Gastrocnemius medialis (tissue), 4 donors: ENCODE measurements around the gene ARSH. TPM values are rescaled to one million over a fixed set of nuclear protein-coding genes. Genes with fewer than 3 reads are reported as not detected.
"Not testable (repeated sequence)": the region's sequence is repeated elsewhere in the genome, so short reads cannot be mapped to it uniquely, and the experiment has no call there.

Experiments
- ATAC-seq, 2 donors: fragments of 150-250 bp; one replicate each; pipeline ENCODE4 v1.9.1; 2016
- DNase-seq, 2 donors: peaks; one replicate each; pipeline ENCODE4 v3.0.0-alpha.2; 2019
- H3K27ac ChIP-seq, 4 donors: fragments of 200-600 bp; sonication (generic); 1 replicate in 1 of 4; 2 replicates in 3 of 4; pipeline ENCODE4 v1.5.1; 2016 to 2018; ENCODE audit warnings: mild to moderate bottlenecking in 2 of 4, moderate library complexity in 1 of 4
- H3K27me3 ChIP-seq, 3 donors: fragments of 200-600 bp; sonication (generic) in 2 of 3; 1 replicate in 1 of 3; 2 replicates in 2 of 3; pipeline versions ENCODE4 v1.5.1 to v1.6.0; 2016 to 2019; ENCODE audit warnings: mild to moderate bottlenecking in 1 of 3, moderate library complexity in 1 of 3
- H3K36me3 ChIP-seq, 2 donors: fragments of 200-600 bp; sonication (generic) in 1 of 2; one replicate each; pipeline ENCODE4 v1.5.1; 2017 to 2018
- H3K4me1 ChIP-seq, 2 donors: fragments of 200-600 bp; sonication (generic) in 1 of 2; one replicate each; pipeline ENCODE4 v1.5.1; 2016 to 2017; ENCODE audit warnings: mild to moderate bottlenecking in 2 of 2
- H3K4me3 ChIP-seq, 4 donors: fragments of 200-600 bp; sonication (generic) in 3 of 4; 1 replicate in 1 of 4; 2 replicates in 3 of 4; pipeline ENCODE4 v1.5.1; 2016 to 2019; ENCODE audit warnings: mild to moderate bottlenecking in 2 of 4
- H3K9me3 ChIP-seq, 3 donors: fragments of 200-600 bp; sonication (generic) in 2 of 3; 1 replicate in 1 of 3; 2 replicates in 2 of 3; pipeline ENCODE4 v1.5.1; 2016 to 2019
- CTCF ChIP-seq, 5 experiments: fragments of 450-650 bp in 3 of 5; fragments of 200-600 bp in 2 of 5; sonication (generic) in 2 of 5; IDR thresholded peaks in 4 of 5; conservative IDR thresholded peaks in 1 of 5; 1 replicate in 4 of 5; 2 replicates in 1 of 5; pipeline ENCODE4 v1.5.1; 2016 to 2019; ENCODE audit warnings: antibody characterized with exemption in 5 of 5, mild to moderate bottlenecking in 3 of 5, moderate library complexity in 3 of 5
- POLR2A ChIP-seq, 2 donors: fragments of 450-650 bp; IDR thresholded peaks; one replicate each; pipeline ENCODE4 v1.6.1; 2017; ENCODE audit warnings: antibody characterized with exemption in 2 of 2, mild to moderate bottlenecking in 2 of 2, moderate library complexity in 2 of 2
- in situ Hi-C, 4 donors: fragments of 200-750 bp; cut with MboI; loops; one replicate each; pipeline versions ENCODE4 v1.15.0 to v1.8.0; 2017; ENCODE audit warnings: low sequenced_read_pairs in 4 of 4
- intact Hi-C: fragments of 100-400 bp; cut with DNase I; formaldehyde crosslinking; loops from one replicate; pipeline ENCODE4 v1.15.1; 2023; ENCODE audit warnings: low total_unique reads
- total RNA-seq, 4 donors: library from RNA; depleted of rRNA; stranded (reverse); fragments of >200 nt; gene quantifications; one replicate each; pipeline versions ENCODE4 v1.1.0 to v1.2.3, GENCODE V29; 2016

ARSH gene
- total RNA-seq, 4 donors from 2014 or later = not detected

- Histone ChIP-seq H3K27ac (no peak overlapping the region), H3K27me3 (no peaks in the 10 kb centered on the region), H3K4me1 (no peaks in the 10 kb centered on the region), H3K4me3 (no peak overlapping the region), H3K36me3 (no peaks in the 10 kb centered on the region), H3K9me3 (no peaks in the 10 kb centered on the region)
- intact Hi-C loops = no loop called here
- DNase-seq = no peak
- in situ Hi-C loops = no loop called here
- ATAC-seq = no peak
- TF ChIP-seq CTCF (IDR thresholded peaks at IDR 0.05 in 4 of 5, conservative IDR thresholded peaks at IDR 0.05 in 1 of 5) (no peak), POLR2A (IDR thresholded peaks at IDR 0.05) (no peak)
Measured at GRCh38 chrX:2969021-2969420, 37.3 kb upstream of the ARSH start.

GRCh38 chrX:2972391-2972790, 34.0 kb upstream of the ARSH start:
- TF ChIP-seq POLR2A (IDR thresholded peaks at IDR 0.05) = no peak
- TF ChIP-seq CTCF (IDR thresholded peaks at IDR 0.05 in 4 of 5, conservative IDR thresholded peaks at IDR 0.05 in 1 of 5) = no peak
- intact Hi-C loops = no loop called here
- Histone ChIP-seq H3K4me3 (no peak overlapping the region), H3K36me3 (no peaks in the 10 kb centered on the region), H3K9me3 (no peaks in the 10 kb centered on the region), H3K27me3 (no peaks in the 10 kb centered on the region), H3K4me1 (no peaks in the 10 kb centered on the region), H3K27ac (no peak overlapping the region)
- no peak for ATAC-seq
- in situ Hi-C loops = no loop called here
- no peak for DNase-seq

DNA sequence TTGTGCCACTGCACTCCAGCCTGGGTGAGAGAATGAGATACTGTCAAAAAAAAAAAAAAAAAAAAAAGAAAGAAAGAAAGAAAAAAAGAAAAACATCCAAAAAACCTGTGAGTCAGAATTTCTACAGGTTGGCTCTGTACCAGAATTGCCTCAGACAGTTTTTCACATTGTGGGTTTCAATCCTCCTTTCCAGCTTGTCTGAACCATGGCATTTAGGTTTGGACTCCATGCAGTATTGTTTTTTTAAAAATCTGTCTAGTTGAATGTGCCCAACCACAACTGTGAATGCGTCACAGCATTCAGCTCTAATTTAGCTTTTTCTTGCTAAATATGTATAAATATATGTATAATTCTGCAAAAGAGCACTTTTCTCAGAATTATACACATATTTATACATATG, 31.4 kb upstream of the ARSH start:
- intact Hi-C loops = no loop called here
- in situ Hi-C loops = no loop called here
- H3K9me3 ChIP-seq = no peaks in the 10 kb centered on the region
- ATAC-seq (no peak), DNase-seq (no peak)
- TF ChIP-seq POLR2A (IDR thresholded peaks at IDR 0.05) (no peak), CTCF (IDR thresholded peaks at IDR 0.05 in 4 of 5, conservative IDR thresholded peaks at IDR 0.05 in 1 of 5) (no peak)
- H3K36me3 ChIP-seq = no peaks in the 10 kb centered on the region
- H3K27me3 ChIP-seq = no peaks in the 10 kb centered on the region
- no peak overlapping the region for H3K4me3 ChIP-seq
- H3K4me1 ChIP-seq = no peaks in the 10 kb centered on the region
- H3K27ac ChIP-seq = no peak overlapping the region

DNA sequence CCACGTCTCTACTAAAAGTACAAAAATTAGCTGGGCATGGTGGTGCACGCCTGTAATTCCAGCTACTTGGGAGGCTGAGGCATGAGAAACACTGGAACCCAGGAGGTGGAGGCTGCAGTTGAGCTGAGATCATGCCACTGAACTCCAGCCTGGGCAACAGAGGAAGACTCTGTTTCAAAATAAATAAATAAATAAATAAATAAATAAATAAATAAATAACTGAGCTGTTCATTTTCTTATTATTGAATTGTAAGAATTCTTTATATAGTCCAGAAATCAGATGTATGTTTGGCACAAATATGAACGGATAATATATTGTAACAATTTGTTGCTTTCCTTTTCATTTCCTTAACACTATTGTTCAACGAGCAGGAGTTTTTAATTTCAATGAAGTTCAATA, 27.7 kb upstream of the ARSH start:
- DNase-seq, H3K27ac ChIP-seq, in situ Hi-C loops, H3K9me3 ChIP-seq, H3K36me3 ChIP-seq, intact Hi-C loops, H3K27me3 ChIP-seq, H3K4me1 ChIP-seq, ATAC-seq, H3K4me3 ChIP-seq: not testable (repeated sequence)

DNA sequence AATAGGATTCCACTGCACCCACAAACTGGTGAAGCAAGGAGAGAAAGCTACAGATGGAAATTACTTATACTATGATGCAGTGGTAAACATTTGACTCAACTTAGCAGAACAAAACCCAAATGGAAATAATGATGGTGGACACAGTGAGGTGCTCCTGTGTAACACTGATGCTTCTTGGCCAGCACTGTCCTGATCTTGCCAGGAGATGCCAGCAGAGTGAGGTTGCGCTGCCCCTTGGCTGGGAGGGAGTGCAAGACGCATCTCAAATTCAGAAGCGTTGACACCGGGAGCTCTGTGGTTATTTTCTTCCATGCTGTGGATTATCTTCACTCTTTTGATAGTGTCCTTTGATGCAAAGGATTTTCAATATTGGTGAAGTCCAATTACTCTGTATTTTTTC, 22.0 kb upstream of the ARSH start:
- DNase-seq = no peak
- no peak overlapping the region for H3K4me3 ChIP-seq
- no peaks in the 10 kb centered on the region for H3K27me3 ChIP-seq
- H3K4me1 ChIP-seq = no peaks in the 10 kb centered on the region
- no peak for TF ChIP-seq POLR2A (IDR thresholded peaks at IDR 0.05)
- no peak for TF ChIP-seq CTCF (IDR thresholded peaks at IDR 0.05 in 4 of 5, conservative IDR thresholded peaks at IDR 0.05 in 1 of 5)
- no peaks in the 10 kb centered on the region for H3K36me3 ChIP-seq
- no peaks in the 10 kb centered on the region for H3K9me3 ChIP-seq
- no peak overlapping the region for H3K27ac ChIP-seq
- intact Hi-C loops (no loop called here), in situ Hi-C loops (no loop called here)
- ATAC-seq = no peak
